22Rv1 (cell line): ENCODE data around the gene KLHL17.

Experiments used
- CTCF ChIP-seq: fragments of 450-650 bp; IDR thresholded peaks from 2 replicates; pipeline ENCODE4 v1.5.1; 2017; ENCODE audit warnings: mild to moderate bottlenecking
- ZFX ChIP-seq: fragments of 450-650 bp; IDR thresholded peaks from 2 replicates; pipeline ENCODE4 v1.6.1; 2017; ENCODE audit warnings: antibody characterized with exemption, borderline replicate concordance

- TF ChIP-seq CTCF: no peak
- no peak for TF ChIP-seq ZFX
Observed at GRCh38 chr1:910881-911721, 49.3 kb upstream of the KLHL17 start.
